ENCODE data around the gene KIRREL3.

KIRREL3 gene

GRCh38 chr11:126863294-126863997 lies 137.1 kb downstream of the KIRREL3 start:
- no peak for DNase-seq

GRCh38 chr11:126862664-126863243 lies 137.8 kb downstream of the KIRREL3 start:
- DNase-seq: no peak

- DNase-seq: no peak
These were observed 138.6 kb downstream of the KIRREL3 start for GRCh38 chr11:126861796-126862459.

- no peak for DNase-seq
These were observed 142.4 kb downstream of the KIRREL3 start for GRCh38 chr11:126857860-126858808.

- DNase-seq: no peak
These were observed 145.0 kb downstream of the KIRREL3 start for GRCh38 chr11:126855536-126855935.

GRCh38 chr11:126853732-126854131 lies 146.8 kb downstream of the KIRREL3 start:
- DNase-seq: no peak

- no peak for DNase-seq
These were observed 155.8 kb downstream of the KIRREL3 start for GRCh38 chr11:126844789-126845188.

- no peak for DNase-seq
These were observed 157.5 kb downstream of the KIRREL3 start for GRCh38 chr11:126843096-126843495.

GRCh38 chr11:126841999-126842398 lies 158.6 kb downstream of the KIRREL3 start:
- no peak for DNase-seq

- no peak for DNase-seq
These were observed 159.6 kb downstream of the KIRREL3 start for GRCh38 chr11:126840975-126841374.

- DNase-seq: no peak
These were observed 160.2 kb downstream of the KIRREL3 start for GRCh38 chr11:126840201-126840886.

GRCh38 chr11:126839496-126839895 lies 161.1 kb downstream of the KIRREL3 start:
- DNase-seq: no peak

GRCh38 chr11:126838779-126839178 lies 161.8 kb downstream of the KIRREL3 start:
- no peak for DNase-seq

GRCh38 chr11:126837581-126837980 lies 163.0 kb downstream of the KIRREL3 start:
- DNase-seq: no peak

- DNase-seq: no peak
These were observed 166.0 kb downstream of the KIRREL3 start for GRCh38 chr11:126834573-126834972.

GRCh38 chr11:126834149-126834548 lies 166.4 kb downstream of the KIRREL3 start:
- DNase-seq: no peak

- no peak for DNase-seq
These were observed 167.5 kb downstream of the KIRREL3 start for GRCh38 chr11:126833065-126833464.

GRCh38 chr11:126832387-126832786 lies 168.2 kb downstream of the KIRREL3 start:
- DNase-seq: no peak

- no peak for DNase-seq
These were observed 170.3 kb downstream of the KIRREL3 start for GRCh38 chr11:126830216-126830806.

GRCh38 chr11:126829716-126830115 lies 170.9 kb downstream of the KIRREL3 start:
- no peak for DNase-seq

GRCh38 chr11:126824035-126824607 lies 176.4 kb downstream of the KIRREL3 start:
- DNase-seq: peak; percentile 59

- DNase-seq: no peak
These were observed 177.3 kb downstream of the KIRREL3 start for GRCh38 chr11:126823274-126823673.
